GM18861 (cell line): Measurements from ENCODE around the gene HES1.
A peak's percentile ranks its signal among the peaks of the same experiment; 100 is the strongest.
"Not testable (repeated sequence)": the region's sequence is repeated elsewhere in the genome, so short reads cannot be mapped to it uniquely, and the experiment has no call there.

Experiments used
- ATAC-seq: cut with Tn5 transposase; IDR thresholded peaks from one replicate; pipeline ENCODE4 v1.9.1; 2021; ENCODE audit not compliant: unreplicated experiment

Gene HES1, protein sequence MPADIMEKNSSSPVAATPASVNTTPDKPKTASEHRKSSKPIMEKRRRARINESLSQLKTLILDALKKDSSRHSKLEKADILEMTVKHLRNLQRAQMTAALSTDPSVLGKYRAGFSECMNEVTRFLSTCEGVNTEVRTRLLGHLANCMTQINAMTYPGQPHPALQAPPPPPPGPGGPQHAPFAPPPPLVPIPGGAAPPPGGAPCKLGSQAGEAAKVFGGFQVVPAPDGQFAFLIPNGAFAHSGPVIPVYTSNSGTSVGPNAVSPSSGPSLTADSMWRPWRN

DNA sequence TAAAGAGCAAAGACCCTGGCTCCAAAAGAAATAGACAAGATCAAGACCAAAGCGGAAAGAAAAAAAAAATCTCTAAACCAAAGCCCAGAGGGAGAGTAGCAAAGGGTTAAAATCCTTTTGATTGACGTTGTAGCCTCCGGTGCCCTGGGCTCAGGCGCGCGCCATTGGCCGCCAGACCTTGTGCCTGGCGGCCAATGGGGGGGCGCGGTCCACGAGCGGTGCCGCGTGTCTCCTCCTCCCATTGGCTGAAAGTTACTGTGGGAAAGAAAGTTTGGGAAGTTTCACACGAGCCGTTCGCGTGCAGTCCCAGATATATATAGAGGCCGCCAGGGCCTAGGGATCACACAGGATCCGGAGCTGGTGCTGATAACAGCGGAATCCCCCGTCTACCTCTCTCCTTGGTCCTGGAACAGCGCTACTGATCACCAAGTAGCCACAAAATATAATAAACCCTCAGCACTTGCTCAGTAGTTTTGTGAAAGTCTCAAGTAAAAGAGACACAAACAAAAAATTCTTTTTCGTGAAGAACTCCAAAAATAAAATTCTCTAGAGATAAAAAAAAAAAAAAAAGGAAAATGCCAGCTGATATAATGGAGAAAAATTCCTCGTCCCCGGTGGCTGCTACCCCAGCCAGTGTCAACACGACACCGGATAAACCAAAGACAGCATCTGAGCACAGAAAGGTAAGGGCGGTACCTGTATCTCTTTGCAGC lies at the start of gene HES1:
Gene HES1 (plus strand): TSS at position 343 of the 713 bp plus-strand sequence. CDS start 233 bp downstream, at position 576.
- peak; percentile 21 for ATAC-seq

DNA sequence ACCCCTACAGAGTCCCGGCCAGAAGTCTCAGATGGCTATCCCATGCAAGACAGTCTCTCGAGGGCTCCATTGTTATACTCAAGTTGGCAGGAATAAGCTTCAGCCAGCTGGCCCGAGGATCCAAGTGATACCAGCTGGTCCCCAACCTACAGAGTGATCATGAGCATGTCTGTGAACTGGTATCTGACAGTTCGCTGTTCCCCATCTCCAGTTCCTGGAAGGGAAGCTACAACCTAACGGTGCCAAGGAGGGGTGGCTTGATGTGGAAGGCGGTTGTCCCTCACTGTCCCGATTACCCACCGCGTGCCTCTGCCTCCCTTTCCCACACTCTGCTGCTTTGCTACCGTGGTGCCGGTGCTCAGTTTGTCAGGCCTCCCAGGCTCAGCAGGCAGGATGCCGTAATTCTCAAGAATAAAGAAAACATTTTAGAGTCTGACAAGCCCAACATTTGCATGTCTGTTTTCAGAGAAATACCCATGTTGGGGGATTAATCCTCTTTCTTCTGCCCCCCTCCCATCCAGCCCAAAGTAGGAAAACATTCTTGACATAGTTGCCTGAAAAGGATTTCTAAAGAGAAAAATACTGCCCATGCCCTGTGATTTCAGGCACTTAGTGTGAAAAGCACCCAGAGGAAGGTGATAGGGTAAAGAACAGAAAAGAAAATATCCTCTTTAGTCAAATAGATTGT lies 49.4 kb upstream of the HES1 start:
- ATAC-seq, result no peak

DNA sequence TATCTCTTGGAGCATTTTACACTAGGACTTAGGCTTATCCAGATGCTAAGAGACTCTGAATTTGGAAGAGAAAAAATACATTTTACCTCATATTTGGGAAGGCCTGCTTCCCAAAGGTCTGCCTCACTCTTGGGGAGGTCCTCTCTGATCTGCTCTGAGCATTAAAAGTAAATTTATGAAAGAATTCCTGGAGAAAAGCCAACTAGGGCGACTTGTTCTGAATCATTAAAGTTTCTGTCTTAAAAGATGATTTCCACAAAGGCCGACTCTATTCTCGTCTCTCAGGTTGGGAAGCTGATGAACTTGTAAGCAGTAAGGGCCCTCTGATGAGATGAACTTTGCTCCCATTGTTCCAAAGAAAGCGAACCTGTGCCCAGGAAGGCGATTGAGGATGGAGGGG lies 48.7 kb upstream of the HES1 start:
- no peak for ATAC-seq

DNA sequence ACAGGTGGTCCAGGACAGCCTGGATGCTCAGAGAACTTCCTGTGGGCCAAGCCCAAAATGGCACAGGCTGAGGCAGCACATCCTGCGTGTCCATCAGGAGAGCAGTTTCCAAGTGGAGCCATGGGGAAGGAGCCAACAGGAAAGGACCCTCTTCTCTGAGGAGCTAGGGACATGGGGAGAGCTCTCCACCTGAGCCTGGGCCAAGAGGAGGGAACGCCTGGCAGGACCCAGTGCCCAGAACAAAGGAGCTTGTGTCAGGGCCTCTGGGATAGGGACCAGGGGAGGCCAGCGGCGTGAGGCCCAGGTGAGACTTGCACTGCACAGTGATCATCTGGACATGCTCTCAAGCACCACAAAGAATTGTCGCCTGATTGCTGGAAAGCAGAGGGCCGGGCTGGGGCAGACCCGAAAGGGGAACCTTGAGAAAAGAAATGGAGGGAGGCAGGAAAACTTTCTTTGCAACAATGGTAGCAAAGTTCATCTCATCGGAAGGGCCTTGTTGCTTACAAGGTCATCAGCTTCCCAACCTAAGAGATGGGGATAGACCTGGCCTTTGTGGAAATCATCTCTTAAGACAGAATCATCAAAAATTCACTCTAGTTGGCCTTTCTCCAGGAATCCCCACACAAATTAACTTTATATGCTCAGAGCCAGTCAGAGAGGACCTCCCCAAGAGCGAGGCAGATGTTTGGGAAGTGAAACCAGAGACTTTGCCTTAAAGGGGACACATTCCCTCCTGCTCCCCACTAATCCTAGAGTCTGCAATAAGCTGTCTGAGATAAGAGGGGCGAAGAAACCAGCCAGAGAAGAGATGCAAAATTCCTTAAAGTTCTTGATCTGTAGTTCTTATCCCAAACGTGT lies 47.7 kb upstream of the HES1 start:
- ATAC-seq, result no peak

DNA sequence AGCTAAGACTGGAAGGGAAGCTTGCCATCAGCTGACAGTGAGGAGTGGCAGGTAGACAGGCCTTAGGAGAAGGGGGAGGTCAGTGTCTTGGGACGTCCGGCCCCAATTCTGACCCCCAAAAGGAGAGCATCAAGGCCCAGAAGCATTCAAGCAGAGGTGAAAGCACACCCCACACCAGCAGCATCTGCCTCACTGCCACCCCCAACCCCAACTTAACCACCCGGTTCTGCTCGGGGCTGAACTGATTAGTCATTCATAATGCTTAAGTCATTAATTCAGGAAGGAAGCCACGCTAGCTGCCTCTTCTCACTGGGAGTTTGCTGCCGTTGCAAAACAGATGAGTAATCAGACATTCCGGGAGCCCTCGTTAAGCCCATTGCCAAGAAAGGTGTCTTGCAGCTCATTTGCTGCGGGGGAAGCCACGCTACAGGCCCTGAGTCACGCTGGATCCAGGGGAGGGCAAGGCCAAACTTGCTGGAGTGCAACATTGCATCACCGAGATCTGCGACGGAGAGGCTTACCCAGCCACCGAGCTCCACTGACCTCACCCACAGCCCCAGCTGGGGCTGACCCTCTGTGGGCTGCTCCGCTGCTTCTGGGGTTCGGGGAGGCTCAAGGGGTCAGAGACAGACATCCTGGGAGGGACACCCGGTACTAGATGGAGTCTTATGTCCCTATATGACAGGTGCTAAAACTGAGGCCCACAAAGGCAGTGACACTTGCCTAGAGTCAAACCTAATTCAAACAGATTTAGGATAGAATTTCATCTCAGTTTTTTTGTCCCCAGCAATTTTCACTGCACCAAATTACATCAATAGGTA lies 46.4 kb upstream of the HES1 start:
- peak; percentile 66 for ATAC-seq

DNA sequence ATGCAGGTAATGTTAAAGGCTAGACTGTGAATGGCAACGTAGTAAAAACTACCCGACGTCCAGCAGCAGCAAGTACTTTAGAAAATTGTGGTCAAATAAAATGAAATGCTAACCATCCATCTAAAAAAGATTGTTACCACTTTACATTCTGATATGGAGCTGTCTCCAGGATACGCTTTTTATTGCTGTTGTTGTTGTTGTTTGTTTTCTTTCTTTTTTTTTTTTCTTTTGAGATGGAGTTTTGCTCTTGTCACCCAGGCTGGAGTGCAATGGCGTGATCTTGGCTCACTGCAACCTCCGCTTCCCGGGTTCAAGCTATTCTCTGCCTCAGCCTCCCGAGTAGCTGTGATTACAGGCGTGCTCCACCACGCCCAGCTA lies 45.8 kb upstream of the HES1 start:
- not testable (repeated sequence) for ATAC-seq

DNA sequence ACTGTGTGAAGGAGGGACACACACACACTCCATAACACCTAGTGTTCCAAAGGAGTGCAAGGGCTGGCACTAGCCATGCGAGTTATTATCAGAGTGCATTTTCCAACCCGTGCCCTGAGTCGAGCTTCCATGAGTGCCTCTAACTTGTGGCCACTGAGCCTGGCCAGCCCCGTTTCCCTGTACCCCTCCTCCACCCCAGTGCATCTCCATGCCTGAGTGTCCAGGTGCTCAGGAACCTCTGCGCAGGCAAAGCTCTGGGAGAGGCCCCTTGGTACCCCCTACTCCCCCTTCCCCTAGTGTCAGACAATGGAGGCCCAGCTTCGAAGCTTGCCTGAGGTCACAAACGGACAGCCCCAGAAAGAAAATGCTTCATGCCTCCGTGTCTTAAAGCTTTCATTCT lies 45.2 kb upstream of the HES1 start:
- ATAC-seq, result no peak

DNA sequence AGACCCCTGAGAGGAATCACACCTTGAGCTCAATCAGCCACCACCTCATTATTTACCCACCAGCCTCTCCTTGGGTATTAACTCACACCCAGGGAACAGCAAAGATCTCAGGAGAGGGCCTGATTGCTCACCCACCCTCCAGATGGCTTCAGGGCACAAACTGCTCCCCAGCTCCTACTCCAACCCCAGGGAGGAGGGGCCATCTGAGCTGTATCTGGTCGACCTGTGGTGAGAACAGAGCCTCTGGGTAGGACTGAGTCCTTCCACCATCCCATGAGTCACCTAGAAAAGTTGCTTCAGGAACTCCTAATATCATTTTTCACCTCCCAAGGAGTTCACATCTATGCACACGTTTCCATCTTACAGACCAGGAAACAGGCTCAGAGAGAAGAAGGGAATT lies 44.8 kb upstream of the HES1 start:
- ATAC-seq, result no peak

DNA sequence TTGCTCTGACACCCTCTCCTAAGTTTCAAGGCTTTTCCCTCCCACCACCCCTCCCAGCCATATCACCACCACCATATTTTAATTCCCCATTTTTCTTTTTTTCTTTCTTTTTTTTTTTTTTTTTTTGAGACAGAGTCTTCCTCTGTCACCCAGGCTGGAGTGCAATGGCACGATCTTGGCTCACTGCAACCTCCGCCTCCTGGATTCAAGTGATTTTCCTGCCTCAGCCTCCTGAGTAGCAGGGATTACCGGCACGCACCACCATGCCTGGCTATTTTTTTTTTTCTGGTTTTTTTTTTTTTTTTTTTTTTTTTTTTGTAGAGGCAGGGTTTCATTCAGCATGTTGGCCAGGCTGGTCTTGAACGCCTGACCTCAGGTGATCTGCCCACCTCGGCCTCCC lies 44.1 kb upstream of the HES1 start:
- ATAC-seq, result not testable (repeated sequence)

DNA sequence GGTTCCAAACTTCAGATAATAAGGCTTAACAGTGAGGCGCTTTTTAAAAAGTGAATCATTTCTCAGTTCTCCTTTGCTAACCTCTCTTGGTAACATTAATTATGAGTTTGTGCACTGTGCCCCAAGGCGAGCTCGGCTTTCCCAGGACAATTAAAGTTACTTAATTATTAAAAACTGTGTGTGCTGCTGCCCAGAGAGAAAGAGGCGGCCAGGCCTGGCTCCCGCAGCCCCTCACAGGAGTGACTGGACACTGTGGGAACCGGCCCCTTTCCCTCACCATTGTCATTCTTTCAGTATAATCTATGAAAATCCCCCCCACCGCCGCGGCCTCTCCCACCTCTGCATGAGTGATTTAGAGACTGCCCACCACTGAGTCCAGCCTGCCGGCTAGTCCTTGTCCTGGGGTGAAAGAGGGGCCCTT lies 43.1 kb upstream of the HES1 start:
- ATAC-seq, result no peak

DNA sequence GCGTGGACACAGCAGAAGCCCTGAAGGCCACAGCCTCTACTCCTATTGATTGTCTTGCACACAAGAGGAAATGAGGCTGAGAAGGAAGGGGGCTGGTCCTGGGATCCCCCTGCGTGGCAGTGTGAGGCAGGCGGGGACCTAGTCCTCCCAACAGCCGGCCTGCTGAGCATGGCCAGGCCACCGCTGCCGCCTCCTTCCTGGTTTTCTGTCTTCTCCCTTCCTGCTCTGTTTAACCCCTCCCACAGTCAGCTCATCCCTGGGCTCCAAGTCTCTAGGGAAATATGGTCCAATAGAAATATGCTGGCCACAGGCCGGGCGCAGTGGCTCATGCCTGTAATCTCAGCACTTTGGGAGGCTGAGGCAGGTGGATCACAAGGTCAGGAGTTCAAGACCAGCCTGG lies 42.1 kb upstream of the HES1 start:
- ATAC-seq, result no peak

DNA sequence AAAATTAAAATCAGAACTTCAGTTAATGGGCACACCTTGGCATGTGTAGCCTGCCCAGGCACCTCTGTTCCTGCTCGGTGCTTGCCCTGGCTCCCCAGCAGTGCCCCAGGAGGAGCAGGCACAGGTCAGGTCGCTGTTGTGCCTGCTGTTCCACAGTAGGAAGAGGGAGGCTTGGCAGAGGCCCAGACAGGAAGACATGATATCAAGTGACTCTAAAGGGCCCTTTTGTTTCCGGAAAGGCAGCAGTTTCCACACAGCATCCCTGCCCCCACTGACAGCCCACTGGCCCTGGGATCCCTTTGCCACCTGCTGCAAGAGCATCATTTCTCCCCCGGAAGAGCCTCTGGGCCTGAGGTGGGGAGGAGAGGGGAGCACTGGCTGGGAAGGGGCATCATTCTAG lies 40.5 kb upstream of the HES1 start:
- no peak for ATAC-seq

DNA sequence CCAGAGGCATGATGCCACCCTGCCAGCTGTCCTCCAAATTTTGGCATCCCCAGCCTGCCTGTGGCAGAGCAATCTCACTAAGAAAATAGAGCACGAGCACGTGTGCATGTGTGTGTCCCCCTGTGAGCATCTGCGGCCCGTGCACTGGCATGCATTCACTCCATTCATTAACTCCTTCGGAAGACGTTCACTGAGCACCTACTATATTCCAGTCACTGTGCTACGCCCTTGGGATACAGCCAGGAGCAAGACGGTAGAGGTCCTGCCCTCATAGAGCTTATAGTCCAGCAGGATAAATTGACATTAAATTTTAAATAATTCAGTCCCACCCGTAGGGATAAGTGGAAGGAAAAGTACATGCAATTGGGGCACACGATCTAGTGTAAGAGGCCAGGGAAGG lies 40.0 kb upstream of the HES1 start:
- no peak for ATAC-seq

DNA sequence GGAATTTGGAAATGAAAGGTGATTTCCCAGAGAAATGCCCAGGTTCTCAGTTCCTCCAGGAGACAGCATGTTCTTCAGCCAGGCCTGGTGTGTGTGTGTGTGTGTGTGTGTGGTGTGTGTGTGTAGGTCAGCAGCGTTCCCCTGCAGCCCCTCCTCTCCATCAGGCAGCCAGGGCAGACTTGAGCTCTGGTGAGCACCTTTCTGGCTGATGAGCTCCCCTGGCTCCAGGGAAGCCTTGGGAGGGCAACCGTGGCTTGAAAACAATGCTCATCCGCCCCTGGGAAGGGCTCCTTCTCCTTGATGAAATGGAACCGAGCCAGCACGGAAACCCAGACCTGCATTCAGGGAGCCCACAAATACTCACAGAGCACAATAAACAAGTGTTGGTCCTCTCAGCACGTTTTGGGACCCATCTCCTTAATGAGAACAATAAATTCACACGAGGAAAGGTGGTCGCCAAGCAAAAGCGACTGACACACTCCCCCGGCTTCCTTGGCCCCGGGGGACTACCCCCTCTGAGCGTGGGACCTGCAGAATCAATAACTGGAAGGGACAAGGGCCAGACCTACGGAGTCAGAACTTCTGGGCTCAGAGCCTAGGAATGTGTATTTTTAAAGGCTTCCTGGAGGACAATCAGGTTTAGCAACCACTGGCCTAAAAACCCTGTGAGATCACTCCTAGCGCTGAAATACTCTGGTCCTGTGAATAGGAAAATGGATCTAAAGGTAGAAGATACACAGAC lies 38.6 kb upstream of the HES1 start:
- no peak for ATAC-seq

DNA sequence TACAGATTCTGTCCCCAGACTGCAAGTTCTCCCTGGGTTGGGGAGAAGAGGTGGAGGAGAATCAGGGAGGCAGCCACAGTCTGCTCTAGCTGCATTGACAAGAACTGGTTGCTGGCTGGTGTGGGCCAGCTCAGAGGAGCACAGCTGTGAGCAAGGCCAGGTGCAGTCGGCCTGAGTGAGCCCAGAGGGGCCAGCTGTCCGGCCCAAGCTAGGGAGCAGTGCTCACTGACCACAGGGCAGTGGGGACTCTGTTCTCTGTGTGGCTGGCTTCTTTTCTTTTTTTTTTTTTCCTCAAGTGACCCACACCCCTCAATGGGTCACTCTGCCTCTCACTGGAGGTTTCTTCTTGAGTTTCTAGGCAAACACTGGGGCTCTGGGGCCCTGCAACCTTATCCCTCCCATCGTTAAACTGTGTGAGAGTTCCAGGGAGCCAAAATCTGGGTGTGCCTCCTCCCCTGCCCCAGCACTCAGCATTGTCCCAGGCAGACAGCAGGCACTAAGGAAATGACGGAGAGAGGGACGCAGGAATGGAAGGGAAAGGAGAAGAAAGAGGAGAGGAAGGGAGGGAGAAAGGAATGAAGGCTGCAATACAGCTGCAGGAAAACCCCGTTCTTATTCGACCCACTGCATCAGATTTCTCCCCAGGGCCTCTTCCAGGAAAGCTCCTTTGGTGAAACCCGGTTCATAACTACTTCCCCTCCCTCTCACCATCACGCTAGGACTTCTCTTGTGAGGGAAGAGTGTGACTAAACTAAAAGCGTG lies 37.7 kb upstream of the HES1 start:
- no peak for ATAC-seq

DNA sequence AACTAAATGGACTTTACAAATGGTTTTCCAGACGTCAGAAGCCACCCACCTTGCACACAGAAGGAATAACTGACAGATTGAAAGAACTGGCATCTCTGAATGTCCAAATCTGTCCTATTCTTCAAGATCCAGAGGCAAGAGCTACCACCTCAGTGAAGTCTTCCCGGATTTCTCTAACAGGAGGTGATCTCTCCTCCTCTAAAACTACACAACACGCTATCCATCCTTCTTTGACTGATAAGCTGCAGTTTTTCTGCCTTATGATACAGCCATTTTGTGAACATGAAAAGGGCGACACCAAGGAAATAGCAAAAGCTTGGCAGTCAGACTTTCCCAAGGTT lies 37.1 kb upstream of the HES1 start:
- no peak for ATAC-seq

DNA sequence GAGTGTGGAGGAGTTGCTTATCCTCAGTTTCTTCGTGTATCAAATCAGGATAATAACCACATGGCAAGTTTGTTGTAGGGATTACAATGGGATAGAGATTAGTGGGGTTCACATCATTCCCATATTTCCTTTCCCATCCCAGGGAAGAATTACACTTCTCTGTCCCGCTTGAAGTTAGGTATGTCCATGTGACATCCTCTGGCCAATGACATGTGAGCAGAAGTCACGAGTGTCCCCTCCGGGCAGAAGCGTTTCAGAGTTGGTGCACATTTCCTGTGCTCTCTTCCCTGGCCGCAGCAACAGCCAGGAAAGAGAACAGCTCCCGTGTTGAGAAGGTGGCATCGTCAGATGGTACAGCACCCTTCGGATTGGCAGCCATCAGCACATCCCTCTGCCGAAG lies 36.7 kb upstream of the HES1 start:
- ATAC-seq, result no peak

DNA sequence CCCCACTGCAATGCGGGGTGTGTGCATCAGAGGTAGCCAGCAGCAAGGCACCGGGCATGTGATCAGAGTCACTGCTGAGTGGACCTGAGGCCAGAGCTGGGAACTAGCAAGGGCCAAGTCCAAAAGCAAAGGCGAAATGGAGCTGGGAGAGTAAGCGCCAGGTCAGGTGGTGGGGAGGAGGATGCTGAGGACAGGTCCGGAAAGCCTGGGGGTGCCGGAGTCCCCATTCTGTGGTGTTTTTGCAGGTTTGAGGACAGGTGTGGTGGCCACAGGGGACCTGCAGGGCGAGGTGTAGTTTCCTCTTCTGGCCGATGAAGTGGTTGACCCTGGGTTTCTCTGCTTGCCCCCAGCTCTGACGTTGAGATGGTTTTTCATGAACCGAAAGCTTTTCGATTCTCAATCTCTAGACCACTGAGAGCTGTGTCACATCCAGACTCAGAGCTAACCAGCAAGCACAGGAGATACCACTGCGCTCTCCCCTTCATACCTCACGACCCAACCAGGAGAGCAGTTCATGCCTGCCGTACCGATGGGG lies 35.0 kb upstream of the HES1 start:
- ATAC-seq, result peak; percentile 77
